Breast epithelium (tissue), 3 donors: ENCODE results near the gene SF1.

Experiments used
- CTCF ChIP-seq, 3 donors: fragments of 450-650 bp; IDR thresholded peaks; one replicate each; pipeline ENCODE4 v1.5.1; 2016 to 2017; ENCODE audit warnings: antibody characterized with exemption in 3 of 3, mild to moderate bottlenecking in 3 of 3, moderate library complexity in 3 of 3
- POLR2A ChIP-seq: fragments of 450-650 bp; IDR thresholded peaks from one replicate; pipeline ENCODE4 v1.6.1; 2016; ENCODE audit warnings: antibody characterized with exemption, mild to moderate bottlenecking, moderate library complexity
- POLR2AphosphoS5 ChIP-seq, 3 donors: sonication (generic); formaldehyde crosslinking; IDR thresholded peaks; one replicate each; pipeline ENCODE4 v1.6.1; 2017; ENCODE audit warnings: antibody characterized with exemption in 3 of 3

GRCh38 chr11:64778473-64779298 is at the start of gene SF1:
- TF ChIP-seq CTCF (IDR thresholded peaks at IDR 0.05) (peak in 1 of 3 donors; percentile 10), POLR2A (peak; percentile 90), POLR2AphosphoS5 (IDR thresholded peaks at IDR 0.05) (peak; percentile 79 to 98 (median 94))
